ENCODE data around the gene IL22RA2.
"Not testable (repeated sequence)": the region's sequence is repeated elsewhere in the genome, so short reads cannot be mapped to it uniquely, and the experiment has no call there.

The IL22RA2 gene, protein sequence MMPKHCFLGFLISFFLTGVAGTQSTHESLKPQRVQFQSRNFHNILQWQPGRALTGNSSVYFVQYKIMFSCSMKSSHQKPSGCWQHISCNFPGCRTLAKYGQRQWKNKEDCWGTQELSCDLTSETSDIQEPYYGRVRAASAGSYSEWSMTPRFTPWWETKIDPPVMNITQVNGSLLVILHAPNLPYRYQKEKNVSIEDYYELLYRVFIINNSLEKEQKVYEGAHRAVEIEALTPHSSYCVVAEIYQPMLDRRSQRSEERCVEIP

DNA sequence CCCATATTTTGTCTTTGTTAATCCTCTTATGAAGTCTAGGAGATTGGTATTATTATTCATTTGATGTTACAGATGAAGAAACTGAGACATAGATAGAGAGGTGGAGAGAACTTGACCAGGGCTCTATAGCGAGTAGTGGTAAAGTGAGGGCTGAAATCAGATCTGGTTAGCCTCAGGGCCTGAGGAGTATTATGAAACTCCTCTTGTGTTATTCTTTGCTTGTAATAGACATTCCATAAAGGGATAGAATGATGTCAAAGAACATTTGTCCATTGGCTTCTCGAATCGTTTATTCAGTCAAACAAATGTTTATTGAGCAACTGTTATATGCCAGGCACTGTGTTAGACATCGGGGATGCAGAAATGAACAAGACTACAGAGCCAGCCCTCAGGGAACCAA is at the start of gene IL22RA2:
IL22RA2 (minus strand) TSS at position 144 of the 400 bp plus-strand sequence. CDS start 11,895 bp downstream, outside the sequence.
- DNase-seq = no peak

DNA sequence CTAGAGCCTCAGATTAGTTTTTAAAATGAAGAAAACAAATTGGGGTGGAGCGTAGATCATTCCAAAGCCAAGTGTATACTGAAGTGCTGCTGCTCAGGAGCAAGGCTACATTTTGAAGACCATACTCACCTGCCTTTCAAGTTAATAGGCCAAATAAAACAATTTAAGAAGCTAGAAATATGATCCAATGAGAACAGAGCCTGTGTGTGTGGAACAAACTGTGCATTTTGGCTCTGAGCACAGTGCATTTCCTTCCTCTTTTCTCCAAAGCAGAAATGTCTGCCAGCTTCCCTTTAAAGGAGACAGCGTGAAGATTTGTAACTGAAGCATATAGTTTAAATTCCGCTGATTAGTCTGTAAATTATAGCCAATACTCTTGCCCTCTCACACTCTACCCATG is 48.9 kb upstream of the IL22RA2 start:
- no peak for DNase-seq

DNA sequence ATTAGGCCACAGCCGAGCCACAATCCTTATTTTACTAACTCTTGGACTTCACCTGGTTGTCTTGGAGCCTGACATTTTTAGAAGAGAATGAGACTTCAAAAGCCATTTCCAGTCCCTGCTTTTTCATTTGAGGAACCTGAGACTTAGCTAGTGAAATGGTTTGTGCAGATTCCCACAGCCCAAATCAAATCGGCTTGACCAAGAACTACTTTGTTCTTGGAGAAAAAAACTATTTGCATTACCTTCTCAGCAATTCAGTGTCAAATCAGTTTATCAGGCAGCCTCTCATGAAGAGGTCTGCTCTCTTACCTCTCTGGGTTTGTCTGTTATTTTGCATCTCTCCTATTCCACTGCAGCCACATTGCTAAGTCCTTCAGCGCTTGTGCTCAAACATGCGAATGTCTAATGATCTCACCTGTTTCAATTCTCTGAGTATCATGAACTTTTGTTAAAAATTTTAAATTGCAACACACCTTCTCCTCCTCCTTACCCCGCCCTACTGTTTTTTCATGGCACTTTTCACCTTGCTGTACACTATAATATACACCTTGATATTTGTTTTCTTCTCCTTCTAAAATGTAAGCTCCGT is 46.3 kb upstream of the IL22RA2 start:
- no peak for DNase-seq

DNA sequence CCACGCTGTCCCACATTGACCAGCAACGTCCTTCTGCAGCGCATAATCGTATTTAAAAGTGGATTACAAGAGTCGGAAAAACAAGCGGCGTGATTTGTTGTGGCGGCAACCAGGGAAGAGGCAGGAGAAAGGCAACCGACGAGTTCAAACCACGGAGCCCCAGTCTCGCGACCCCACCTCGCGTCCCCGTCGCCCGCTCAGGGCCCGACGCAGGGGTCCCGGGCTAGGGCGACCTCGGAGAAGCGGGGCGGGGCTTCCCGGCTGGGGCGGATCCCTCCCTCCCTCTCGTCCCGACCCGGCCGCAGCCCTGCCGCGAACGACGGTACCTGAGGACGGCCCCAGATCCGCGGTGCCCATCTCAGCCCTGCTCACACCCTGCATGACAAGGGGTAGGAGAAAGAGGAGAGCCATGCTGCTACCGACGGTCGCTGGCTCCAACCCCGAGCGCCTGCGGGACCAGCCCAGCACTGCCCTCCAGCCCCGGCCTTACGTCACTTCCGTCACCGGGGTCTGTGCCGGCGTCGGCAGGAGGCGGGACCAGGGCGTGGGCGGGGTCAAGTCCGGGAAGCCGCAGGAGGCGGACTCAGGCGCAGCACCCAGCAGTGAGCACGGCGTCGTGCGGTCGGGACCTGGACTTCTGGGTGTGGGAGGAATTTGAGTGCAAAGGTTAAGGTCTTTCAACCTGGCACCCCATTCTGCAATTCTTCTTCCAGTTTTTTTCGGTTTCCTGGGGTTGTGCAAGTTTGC is 45.6 kb upstream of the IL22RA2 start, which contains the start of gene IFNGR1:
IFNGR1 (minus strand) TSS at position 469 of the 747 bp plus-strand sequence; CDS start at position 411, 58 bp downstream.
- peak; percentile 69 for DNase-seq

DNA sequence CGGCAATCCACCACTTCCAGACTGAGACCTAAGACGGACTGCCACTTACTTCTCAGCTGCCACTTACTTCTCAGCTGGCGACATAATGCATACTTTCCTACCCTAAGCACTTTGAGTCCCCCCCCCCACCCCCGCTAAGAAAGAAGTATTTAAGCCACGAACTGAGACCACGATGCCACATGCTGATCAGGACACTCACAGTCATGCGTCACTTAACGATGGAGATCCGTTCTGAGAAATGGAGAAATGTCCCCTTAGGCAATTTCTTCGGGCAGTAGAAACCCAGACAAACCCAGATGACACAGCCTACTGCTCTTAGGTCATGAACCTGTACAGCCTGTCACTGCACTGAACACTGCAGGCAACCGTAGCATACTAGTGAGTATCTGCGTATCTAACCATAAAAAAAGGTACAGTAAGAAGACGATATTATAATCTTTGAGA is 45.1 kb upstream of the IL22RA2 start:
- DNase-seq = no peak

DNA sequence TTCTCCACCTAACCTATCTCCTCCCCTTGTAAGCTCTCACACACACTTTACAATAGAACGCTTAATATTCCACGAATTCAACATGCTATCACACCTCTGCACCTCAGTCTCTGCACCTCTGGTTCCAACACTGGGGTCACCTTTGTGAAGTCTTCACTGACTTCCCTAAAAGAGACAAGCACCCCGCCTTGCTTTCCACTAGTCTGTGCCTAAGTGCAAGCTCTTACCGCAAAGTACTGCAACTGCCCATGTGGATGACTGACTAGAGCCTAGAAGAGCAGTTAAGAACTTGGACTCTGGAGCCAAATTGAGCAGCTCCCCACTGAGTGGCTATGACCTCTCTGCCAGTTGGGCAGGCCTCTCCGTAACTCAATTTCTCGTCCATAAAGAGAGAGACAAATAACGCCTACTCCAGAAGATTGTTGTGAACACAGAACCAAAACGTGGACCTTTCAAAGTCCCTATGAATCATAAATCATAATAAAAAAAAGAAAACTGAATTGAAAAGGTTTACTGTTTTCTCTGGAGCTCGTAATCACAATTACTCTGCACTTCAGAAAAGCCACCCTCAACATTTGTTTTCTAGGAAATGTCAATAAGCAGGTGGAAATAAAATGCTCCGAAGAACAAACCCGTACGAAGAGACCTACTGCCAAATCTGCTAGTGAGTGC is 44.5 kb upstream of the IL22RA2 start:
- DNase-seq = no peak

DNA sequence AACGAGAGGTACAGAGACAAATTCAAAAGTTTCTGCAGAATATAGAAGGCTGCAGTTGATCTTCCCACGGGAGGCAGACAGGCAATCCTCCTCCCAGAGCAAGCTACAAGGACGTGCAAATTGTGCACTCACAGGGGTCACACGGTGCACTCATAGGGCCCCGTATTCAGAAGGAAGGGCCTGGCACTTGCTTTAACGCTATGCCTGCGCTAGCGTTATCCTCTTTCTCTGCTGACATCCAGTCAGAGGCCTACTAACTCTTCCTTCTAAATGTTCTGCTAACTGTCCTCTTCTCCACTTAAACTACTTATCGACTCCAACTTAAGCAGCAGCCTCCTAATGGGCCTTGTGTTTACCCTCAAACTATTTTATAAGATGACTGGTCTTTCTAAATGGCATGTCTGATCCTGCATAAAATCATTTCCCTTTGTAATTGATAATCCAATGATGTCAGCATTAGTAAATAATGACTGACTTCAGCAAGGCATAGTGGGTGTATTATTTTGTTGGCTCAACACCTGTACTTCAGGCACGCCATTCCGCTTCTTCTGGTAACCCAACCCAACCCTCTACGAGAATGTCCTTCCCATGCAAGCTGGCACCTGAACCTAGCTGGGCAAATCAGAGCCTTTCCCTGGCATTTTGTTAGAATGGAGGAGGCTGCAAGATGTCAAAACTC is 43.6 kb upstream of the IL22RA2 start:
- no peak for DNase-seq

DNA sequence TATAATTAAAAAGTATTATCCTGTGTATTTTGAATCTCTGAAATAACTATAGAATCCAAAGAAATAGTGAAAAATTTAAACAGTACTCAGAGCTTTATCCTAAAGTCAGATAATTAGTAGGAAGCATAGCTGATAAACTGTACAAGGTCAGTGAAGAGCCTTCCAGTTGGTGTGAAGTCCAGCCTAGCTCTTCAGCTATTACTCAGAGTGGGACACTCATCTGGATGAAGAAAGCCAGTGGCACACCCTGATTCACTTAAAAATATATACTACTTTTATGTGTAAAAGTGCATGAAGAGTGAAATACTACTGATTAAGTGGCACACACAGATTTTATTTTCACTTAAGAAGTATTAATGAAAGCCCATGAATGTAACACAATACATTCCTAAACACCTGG is 42.7 kb upstream of the IL22RA2 start:
- no peak for DNase-seq

DNA sequence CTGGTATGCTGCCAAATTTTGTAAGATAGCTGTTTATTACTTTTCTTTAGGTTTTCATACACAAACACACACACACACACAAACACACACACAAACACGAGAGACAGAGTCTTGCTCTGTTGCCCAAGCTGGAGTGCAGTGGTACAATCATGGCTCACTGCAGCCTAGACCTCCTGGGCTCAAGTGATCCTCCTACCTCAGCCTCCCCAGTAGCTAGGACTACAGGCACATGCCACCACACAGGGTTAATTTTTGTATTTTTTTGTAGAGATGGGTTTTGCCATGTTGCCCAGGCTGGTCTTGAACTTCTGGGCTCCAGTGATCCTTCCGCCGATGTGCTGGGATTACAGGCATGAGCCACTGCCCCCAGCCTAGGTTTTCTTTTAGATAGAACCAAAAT is 42.2 kb upstream of the IL22RA2 start:
- DNase-seq = not testable (repeated sequence)

DNA sequence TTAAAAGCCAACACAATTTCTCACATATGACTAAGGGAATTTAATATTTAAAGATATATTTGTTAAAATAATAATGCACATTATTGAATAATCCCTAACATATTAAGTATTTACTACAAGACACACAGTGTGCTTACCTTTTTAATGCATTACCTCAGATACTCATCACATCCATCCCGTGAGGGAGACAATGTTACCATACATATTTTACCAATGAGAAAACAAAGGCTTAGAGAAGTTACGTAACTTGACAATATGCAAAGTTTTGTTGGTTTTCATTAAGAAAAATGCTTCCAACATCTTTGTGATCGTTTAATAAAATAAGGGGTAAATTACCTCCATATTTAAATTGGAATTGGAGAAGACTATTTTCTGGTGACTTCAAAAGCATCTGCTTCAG is 41.5 kb upstream of the IL22RA2 start:
- no peak for DNase-seq

DNA sequence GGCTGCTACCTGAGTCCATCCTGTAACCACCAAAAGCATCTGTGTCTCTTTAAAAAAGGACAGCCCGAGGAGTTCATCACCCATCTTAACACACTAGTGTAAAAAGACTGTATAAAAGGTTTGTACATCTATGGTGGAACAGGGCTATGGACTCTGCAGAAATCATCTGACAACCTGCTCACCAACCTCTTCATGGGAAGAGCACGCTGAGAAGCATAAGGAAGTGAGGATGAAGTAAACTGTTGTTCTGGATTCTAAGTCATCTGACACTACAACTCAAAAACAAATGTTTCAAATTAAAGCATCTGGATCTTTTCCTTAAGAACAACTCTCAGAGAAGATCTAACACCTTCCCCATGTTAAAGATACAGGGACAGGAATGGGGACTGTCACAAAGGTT is 40.4 kb upstream of the IL22RA2 start:
- no peak for DNase-seq

DNA sequence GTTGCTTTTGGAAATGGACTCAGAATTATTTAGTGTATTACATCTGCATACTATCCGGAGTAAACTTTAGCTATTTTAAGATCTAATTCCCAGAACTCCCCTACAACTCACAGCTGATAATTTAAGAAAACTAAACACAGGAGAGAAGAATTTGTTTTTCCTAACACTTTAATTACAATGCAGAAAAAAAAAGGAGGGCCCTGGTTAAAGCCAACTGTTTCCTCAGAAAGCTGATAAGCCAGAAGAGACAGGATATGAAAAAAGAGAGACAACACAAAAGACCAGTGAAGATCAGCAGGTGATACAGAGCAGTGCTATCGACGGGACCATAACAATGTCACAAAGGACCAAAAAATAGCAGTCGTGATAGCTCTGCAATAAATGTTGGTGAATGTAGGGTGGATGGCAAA is 39.9 kb upstream of the IL22RA2 start:
- DNase-seq = no peak

DNA sequence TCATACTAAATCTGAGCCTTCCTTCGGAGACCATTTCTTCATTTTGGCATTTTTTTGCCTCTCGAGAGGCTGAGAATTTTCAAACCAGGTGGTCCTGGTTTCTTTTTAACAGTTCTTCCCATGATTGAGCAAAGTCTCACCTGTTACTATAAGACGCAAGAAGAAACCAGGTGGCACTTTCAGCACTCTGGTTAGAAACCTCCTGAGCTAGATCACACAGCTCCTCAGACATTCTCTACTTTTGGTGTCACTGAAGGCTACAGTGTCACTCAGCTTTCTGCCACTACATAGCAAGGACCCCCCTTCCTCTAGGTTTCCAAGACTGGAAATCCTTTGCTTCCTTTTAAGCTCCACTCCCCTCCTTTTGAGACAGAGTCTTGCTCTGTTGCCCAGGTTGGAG is 38.5 kb upstream of the IL22RA2 start:
- no peak for DNase-seq

DNA sequence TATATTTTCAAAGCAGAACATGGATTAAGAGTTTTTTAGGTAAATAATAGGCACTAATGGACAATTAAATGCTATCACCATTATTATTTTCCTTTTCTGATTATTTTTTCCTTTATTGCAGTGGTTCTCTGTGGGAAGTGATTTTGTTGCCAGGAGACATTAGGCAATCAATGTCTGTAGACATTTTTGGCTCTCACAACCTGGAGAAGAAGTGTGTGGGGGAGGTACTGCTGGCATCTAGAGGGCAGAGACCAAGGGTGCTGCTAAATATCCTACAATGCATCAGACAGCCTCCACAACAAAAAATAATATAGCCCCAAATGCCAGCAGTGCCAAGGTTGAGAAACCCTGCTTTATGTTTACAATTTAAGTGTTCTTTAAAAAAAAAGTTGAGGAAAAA is 37.5 kb upstream of the IL22RA2 start:
- no peak for DNase-seq

DNA sequence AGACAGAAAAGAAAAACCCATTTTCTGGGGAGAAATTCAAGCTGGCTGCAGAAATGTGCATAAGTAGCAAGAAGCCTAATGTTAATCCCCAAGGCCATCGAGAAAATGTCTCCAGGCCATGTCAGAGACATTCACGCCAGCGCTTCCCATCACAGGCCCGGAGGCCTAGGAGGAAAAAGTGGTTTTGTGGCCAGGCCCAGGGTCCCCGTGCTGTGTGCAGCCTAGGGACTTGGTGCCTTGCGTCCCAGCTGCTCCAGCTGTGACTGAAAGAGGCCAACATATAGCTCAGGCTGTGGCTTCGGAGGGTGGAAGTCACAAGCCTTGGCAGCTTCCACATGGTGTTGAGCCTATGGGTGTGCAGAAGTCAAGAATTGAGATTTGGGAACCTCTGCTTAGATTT is 34.8 kb upstream of the IL22RA2 start:
- DNase-seq = no peak

DNA sequence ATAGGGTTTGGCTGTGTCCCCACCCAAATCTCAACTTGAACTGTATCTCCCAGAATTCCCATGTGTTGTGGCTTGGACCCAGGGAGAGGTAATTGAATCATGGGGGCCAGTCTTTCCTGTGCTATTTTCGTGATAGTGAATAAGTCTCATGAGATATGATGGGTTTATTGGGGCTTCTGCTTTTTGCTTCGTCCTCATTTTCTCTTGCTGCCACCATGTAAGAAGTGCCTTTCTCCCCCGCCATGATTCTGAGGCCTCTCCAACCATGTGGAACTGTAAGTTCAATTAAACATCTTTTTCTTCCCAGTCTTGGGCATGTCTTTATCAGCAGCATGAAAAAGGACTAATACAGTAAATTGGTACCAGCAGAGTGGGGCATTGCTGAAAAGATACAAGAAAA is 34.0 kb upstream of the IL22RA2 start:
- DNase-seq = not testable (repeated sequence)

DNA sequence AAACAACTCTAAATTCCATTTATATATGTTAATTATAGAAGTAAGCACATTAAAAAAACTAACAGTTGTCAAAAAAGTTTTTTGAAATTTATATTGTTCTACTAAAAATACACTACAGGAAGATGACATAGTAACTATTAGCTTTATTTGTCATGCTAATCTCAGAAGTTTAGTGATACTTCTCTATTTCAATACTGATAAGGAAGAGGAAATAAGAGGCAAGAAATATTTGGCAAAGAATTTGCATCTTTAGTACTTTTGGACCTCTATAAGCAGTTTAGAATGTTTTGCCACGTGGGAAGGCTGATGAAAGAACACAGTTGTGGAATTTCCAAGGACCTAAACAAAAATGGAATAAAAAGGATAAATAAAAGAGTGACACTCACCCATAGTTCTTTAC is 33.1 kb upstream of the IL22RA2 start:
- DNase-seq = no peak

DNA sequence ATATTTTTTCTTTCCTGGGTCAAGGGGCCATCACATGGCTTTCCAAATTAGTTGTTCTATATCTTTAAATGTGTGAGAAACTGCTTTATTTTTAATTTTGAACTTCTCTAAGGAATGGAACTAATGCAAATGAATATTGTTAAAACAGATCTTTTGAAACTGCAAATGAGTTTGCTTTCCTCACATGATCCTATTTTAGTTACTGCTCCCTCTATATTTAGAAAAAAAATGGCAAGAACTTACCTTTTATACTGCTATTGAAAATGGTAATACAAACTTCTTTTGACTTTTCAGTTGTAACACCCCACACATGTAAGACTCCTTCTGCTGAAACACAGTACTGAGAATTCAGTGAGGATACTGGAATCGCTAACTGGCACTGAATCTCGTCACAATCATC is 29.8 kb upstream of the IL22RA2 start:
- no peak for DNase-seq

DNA sequence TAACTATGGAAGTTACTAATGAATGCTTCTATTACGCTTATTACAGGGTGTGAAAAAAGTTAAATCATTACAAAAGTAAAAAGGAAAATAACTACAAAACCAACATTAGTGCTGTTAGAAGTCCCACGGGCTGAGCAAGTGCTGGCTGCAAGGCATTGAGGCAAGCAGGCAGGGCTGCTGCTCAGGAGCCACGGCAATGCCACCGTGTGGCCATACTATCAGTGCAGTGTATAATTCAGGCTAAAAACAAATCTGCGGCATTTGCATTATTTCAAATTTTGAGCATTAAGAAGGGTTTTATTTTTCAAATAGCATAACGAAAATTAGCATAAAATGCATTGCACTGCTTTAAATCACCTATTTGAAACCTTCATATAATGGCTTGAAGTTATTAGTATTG is 28.6 kb upstream of the IL22RA2 start:
- no peak for DNase-seq

DNA sequence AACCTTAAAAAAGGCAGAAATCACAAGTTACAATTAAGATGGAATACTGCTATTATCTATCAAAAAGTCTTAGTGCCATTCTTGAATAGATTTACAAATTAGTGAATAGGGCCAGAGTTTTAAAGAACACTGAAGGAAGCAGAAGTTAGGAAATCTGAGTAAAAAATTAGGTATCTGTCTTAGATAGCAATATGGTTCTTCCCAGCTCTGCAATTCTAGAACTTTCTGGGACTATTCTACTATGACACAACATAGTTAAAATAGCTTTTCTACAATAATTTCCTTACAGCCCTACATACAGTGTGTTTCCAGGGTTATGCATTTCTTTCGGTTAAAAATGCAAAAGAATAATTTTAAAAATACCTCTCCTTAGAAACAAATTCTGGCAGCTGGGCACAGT is 27.6 kb upstream of the IL22RA2 start:
- no peak for DNase-seq

DNA sequence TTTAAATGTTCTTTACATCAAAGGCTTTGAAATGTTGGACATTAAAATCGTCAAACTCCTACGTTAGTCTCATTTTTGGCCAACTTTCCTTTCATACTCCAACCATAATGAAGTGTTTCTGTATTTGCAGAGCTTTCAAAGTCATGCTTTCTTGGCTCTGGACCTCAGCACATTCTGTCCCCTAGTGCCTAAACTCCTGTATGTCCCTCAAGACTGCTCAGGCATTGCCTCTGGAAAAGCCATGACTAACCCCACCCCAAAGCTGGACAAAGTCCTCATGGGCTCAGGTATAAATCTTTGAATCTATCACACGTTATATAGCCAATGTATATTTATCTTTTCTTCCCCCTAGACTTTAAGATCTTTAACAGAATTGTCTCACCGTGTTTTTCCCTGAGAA is 26.8 kb upstream of the IL22RA2 start:
- no peak for DNase-seq

DNA sequence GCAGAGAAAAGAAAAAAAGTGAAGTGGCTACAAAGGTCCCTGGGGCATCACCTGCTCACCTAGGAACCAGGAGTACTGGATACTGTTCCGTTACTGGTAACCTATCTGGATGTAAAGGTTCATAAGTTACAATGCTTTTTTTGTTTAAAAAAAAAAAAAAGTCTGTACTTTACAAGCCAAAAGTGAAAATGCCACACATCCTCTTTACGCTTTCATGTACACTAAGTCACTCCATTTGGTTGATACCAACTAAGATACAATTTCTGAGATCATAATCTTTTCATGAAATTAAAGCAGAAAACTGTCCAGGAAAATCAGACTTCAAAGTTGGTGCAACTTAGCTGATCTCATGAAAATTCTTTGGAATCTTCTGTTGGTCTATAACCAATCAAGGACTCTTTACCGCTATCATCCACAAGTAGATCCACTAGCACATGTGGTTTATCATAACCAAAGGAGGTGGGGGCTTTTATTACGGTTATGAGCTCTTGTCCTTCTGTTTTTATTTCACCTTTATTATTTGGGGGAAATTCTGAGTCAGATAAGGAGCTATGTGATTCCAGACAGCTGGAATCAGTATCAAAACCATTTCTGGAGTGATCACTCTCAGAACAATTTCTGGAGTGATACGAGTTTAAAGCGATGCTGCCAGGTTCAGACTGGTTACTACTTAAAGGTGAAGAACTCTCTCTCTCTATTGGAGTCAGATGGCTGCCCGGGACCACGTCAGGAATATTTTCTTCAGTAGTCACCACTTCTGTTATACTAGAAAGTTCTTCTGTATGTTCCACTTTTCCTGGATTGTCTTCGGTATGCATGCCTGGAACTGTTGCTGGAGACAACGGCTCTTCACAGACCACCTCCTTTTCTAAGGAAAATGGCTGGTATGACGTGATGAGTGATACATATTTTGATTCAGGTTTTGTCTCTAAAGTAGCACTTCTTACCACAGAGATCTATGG is 24.5 kb upstream of the IL22RA2 start:
- DNase-seq = no peak

Measured in COR-L47 (cell line).